Spleen (tissue), 7 donors: ENCODE measurements around the gene MYPN.

Experiments
- CTCF ChIP-seq, 11 experiments: fragments of 200-600 bp in 7 of 11; fragments of 450-650 bp in 4 of 11; sonication (generic) in 4 of 11; IDR thresholded peaks in 8 of 11; conservative IDR thresholded peaks in 3 of 11; 1 replicate in 7 of 11; 2 replicates in 4 of 11; pipeline versions ENCODE4 v1.4.0 to v1.8.0; 2016 to 2021; ENCODE audit warnings: antibody characterized with exemption in 11 of 11, inconsistent platforms in 4 of 11, mild to moderate bottlenecking in 1 of 11
- POLR2A ChIP-seq, 3 donors: fragments of 450-650 bp; IDR thresholded peaks; one replicate each; pipeline ENCODE4 v1.5.1; 2017; ENCODE audit warnings: antibody characterized with exemption in 3 of 3, mild to moderate bottlenecking in 1 of 3
- POLR2AphosphoS5 ChIP-seq, 3 donors: sonication (generic); formaldehyde crosslinking; IDR thresholded peaks; one replicate each; pipeline ENCODE4 v1.5.1; 2017; ENCODE audit warnings: antibody characterized with exemption in 3 of 3
- donor health status: DM: no; HTN: no; CAD: no; lungs with moderate emphysema.
- donor health status: DM: no; HTN: no; CAD: no.
- donor health status: DM: no; HTN: no; CAD: no.

DNA sequence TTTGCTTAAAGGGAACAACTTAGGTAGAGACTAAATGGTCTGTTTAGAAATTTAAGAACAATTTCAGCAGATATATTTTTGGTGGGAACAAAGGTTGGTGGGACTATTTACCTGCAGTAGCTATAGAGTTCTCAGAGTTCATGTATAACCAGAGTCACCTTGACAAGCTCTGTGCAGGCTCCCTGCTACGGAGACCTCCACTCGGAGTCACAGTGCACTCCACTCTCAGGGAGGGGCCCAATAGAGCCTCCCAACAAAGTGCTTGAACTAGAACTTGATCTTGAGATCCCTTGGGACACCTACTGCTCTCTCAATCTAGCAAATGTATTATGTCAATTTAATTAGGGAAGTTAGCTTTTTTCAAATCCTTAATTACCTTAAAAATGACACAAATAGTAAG, 2.3 kb downstream of the MYPN start:
- TF ChIP-seq CTCF (IDR thresholded peaks at IDR 0.05 in 8 of 11, conservative IDR thresholded peaks at IDR 0.05 in 3 of 11): no peak
- TF ChIP-seq POLR2AphosphoS5 (IDR thresholded peaks at IDR 0.05): no peak
- no peak for TF ChIP-seq POLR2A (IDR thresholded peaks at IDR 0.05)
